GM18519 (cell line): ENCODE measurements around the gene BCL6B.
"Not testable (repeated sequence)": the region's sequence is repeated elsewhere in the genome, so short reads cannot be mapped to it uniquely, and the experiment has no call there.

Source experiments
- ATAC-seq: cut with Tn5 transposase; IDR thresholded peaks from one replicate; pipeline ENCODE4 v1.9.1; 2021; ENCODE audit warnings: mild to moderate bottlenecking, moderate library complexity; ENCODE audit not compliant: unreplicated experiment, low FRiP score

Gene BCL6B

DNA sequence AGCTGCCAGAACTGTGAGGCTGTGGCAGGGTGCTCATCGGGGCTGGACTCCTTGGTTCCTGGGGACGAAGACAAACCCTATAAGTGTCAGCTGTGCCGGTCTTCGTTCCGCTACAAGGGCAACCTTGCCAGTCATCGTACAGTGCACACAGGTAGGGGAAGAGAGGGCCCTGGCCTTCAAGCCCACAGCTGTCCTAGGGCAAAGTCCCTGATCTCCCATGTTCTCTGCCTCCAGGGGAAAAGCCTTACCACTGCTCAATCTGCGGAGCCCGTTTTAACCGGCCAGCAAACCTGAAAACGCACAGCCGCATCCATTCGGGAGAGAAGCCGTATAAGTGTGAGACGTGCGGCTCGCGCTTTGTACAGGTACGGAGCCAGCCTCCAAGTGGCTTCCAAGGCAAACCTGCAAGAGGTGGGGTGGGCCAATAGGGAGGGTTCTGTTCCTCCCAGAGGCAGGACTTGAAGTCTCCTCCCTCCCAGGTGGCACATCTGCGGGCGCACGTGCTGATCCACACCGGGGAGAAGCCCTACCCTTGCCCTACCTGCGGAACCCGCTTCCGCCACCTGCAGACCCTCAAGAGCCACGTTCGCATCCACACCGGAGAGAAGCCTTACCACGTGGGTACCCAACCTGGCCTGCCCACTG lies 3.7 kb downstream of the BCL6B start:
- no peak for ATAC-seq

GRCh38 chr17:7027335-7027734 lies 4.5 kb downstream of the BCL6B start:
- no peak for ATAC-seq

- no peak for ATAC-seq
These were observed 6.2 kb downstream of the BCL6B start for GRCh38 chr17:7029096-7029495.

GRCh38 chr17:7029659-7030058 lies 6.8 kb downstream of the BCL6B start:
- ATAC-seq, result no peak

GRCh38 chr17:7034955-7035590 lies 12.2 kb downstream of the BCL6B start:
- ATAC-seq, result no peak

DNA sequence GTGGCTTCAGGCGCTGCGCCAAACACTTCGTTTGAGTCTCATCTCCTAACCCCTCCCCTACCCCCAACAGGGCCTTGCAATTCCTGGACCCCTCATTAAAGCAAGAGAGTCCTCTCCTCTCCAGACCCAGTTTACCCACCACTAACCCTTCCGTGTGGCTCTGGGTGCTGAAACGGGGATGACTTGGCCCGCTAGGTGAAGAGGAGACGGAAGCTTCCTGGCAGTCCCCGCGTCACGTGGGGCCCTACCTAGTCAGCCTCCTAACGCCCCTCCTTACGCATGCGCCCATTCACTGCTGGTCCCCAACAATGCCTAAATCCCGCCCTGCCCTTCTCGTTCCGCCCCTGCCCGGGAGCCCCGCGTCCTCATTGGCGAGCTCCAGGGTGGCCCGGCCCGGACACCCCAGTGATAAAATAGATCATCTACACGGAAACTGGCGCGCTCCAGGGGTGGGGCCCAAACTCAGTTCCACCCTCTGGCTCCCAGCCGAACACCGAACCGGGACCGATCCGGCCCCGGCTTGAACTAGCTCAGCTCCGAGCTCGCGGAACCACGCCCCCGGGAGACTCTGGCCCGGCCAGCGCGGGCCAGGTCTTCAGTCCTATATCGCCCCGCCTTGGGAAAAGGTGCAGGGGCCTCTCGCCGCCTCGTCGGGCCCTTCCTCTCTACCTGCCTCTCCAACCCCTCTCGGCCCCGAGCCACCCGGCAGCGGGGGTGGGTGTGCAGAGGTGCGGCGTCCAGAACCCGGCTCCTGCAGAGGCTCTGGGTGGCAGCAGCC lies 12.9 kb downstream of the BCL6B start, which contains the start of gene SLC16A13:
Gene SLC16A13 (plus strand): TSS at position 425 of the 778 bp plus-strand sequence. CDS start 368 bp downstream, outside the sequence.
- peak; percentile 53 for ATAC-seq

DNA sequence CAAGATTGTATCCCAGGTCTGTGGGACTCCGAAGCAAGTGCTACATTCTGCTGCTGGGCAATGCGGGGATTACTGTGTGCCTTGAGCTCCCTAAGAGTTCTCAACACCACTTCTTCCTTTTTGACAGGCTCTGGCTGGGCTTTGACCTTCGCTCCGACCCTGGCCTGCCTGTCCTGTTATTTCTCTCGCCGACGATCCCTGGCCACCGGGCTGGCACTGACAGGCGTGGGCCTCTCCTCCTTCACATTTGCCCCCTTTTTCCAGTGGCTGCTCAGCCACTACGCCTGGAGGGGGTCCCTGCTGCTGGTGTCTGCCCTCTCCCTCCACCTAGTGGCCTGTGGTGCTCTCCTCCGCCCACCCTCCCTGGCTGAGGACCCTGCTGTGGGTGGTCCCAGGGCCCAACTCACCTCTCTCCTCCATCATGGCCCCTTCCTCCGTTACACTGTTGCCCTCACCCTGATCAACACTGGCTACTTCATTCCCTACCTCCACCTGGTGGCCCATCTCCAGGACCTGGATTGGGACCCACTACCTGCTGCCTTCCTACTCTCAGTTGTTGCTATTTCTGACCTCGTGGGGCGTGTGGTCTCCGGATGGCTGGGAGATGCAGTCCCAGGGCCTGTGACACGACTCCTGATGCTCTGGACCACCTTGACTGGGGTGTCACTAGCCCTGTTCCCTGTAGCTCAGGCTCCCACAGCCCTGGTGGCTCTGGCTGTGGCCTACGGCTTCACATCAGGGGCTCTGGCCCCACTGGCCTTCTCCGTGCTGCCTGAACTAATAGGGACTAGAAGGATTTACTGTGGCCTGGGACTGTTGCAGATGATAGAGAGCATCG lies 15.4 kb downstream of the BCL6B start:
- no peak for ATAC-seq

GRCh38 chr17:7039832-7040231 lies 17.0 kb downstream of the BCL6B start:
- no peak for ATAC-seq

- no peak for ATAC-seq
These were observed 19.0 kb downstream of the BCL6B start for GRCh38 chr17:7041607-7042500.

DNA sequence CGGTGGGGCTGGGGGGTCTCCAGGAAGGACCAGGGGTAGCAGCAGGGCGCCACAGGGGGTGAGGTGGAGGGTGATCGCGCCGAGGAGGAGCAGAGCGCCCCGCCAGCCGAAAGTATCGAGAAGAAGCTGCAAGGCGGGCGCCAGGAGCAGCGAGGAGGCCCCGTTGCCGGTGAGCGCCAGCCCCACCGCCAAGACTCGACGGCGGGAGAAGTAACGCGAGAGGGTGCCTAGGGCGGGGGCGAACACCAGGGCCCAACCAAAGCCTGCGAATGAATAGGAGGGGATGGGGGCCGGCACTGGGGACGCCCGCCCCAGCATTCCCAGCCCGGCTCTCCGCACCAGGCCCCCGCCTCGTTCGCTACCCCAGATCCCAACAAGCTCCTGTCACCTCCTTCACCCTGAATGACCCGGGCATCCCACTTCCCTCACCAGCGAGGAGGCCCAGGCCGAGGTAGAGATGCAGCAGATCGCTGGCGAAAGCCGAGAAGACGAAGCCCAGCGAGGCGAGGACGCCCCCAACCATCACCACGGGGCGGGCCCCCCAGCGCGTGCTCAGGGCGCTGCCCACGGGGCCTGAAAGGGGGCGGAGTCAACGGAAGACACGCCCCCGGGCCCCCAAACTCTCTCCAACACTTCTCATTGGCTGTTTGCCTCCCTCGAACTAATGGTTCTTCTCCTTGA lies 19.8 kb downstream of the BCL6B start:
- no peak for ATAC-seq

- ATAC-seq, result no peak
These were observed 20.3 kb downstream of the BCL6B start for GRCh38 chr17:7043182-7043496.

DNA sequence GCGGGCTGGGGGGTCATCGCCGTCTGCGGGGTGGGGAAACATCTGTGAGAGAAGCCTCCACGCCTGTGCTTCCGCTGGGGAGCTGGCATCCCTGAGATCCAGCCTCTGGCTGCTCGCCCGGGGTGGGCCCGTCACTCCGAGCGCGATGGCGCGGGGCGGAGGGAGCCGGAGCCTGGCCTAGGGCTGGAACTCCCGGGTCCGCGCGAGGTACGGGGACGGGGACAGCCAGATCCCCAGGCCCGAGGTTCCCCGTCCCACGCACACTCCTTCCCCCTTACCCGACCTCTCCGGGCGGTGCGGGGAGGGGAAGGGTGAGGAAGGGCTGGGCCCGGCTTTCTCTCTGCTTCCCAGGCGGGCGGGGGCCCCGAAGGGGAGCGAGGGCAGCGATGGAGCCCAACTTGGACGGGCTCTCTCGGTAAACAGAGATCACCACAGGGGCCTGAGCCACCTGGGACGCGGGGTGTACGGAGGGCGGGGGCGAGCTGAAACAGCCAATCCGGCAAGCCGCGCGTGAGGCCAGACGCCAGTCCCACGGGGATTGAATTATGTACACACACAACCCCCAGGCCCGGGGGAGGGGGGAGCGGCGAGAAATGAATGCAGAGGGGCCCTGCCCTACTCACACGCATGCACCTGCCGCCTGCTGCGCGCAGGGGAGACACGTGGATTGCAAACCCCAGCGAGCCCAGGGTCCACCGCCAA lies 20.8 kb downstream of the BCL6B start, which contains the start of gene SLC16A11:
Gene SLC16A11 (minus strand): TSS at position 596 of the 702 bp plus-strand sequence. CDS start 579 bp downstream, at position 17.
- no peak for ATAC-seq

GRCh38 chr17:7045492-7046126 lies 22.8 kb downstream of the BCL6B start:
- ATAC-seq, result no peak

- ATAC-seq, result no peak
These were observed 23.4 kb downstream of the BCL6B start for GRCh38 chr17:7046127-7046724.

GRCh38 chr17:7046725-7047397 lies 24.0 kb downstream of the BCL6B start:
- not testable (repeated sequence) for ATAC-seq

DNA sequence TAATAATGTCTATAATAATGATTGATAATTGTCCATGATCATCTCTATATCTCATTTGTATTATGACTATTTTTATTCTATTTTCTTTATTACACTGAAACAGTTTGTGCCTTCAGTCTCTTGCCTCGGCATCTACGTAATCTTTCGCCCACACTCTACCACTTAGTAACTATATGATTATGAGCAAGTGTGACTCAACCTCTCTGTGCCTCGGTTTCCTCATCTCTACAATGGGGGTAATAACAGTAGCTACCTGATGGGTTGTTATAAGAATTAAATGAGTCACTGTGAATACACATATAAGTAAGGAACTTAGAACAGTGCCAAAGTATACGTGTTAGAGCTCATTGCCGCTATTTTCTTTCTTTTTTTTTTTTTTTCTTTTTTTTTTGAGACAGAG lies 24.7 kb downstream of the BCL6B start:
- no peak for ATAC-seq

DNA sequence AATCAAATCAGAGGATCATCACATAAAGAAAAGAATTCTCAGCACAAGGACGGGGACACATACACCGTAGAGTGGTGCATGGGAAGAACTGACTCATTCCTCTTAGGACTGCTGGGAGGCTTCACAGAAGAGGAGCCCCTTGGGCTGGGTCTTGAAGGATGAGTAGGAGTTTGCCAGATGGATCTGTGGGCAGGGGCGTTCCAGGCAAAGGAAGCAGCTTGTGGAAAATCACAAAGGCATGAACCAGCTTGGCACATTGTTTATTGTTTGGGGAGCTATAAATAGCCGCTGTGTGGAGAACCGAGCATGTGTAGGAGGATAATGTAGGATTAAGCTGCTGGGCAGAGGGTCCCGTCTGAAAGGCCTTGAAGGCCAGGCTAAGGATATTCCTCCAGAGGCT lies 26.1 kb downstream of the BCL6B start:
- ATAC-seq, result no peak
